ENCODE results near the gene LDB2.

DNA sequence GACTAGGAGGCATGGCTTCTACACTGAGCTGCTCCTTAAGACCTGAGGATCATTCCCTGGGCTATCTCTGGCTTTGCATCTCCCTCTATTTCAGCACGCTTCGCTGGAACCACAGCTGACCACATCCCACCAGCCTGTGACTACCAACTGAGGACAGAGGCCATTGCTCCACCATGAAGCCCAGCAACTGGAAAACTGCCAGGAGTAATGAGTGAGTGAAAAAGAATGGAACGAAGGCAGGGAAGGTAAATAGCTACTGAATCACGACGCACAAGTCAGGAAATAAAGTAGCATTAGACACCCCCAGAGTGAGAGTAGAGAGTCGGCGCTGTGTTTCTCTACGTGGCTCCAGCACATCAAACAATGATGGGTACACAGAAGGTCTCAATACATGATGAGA lies 314.7 kb downstream of the LDB2 start:
- TF ChIP-seq CTCF (IDR thresholded peaks at IDR 0.05; ENCODE audit: control extremely low read depth in 1 of 3, insufficient read depth in 1 of 3, low read depth in 1 of 3, low read length in 3 of 3) (no peak), EP300 (IDR thresholded peaks at IDR 0.05; ENCODE audit: borderline replicate concordance in 1 of 2, low read depth in 2 of 2, low read length in 2 of 2) (no peak), RXRA (IDR thresholded peaks at IDR 0.05; ENCODE audit: insufficient read depth, low read depth, low read length) (no peak), JUN (IDR thresholded peaks at IDR 0.05; ENCODE audit: low read depth, low read length) (no peak), RAD21 (IDR thresholded peaks at IDR 0.05 in 1 of 2, conservative IDR thresholded peaks at IDR 0.05 in 1 of 2; ENCODE audit: low read depth in 2 of 2, low read length in 2 of 2) (no peak), SP1 (IDR thresholded peaks at IDR 0.05; ENCODE audit: low read depth, low read length) (no peak), EZH2 (IDR thresholded peaks at IDR 0.05; ENCODE audit: low read depth, low read length, severe bottlenecking) (no peak), PHF8 (conservative IDR thresholded peaks at IDR 0.05; ENCODE audit: low read depth, low read length) (no peak), POLR2AphosphoS5 (IDR thresholded peaks at IDR 0.05; ENCODE audit: low read depth, low read length) (no peak), SAP30 (IDR thresholded peaks at IDR 0.05; ENCODE audit: insufficient read depth, insufficient replicate concordance, low read length) (no peak), CEBPB (IDR thresholded peaks at IDR 0.05; ENCODE audit: low read depth, low read length) (no peak), HDAC2 (IDR thresholded peaks at IDR 0.05; ENCODE audit: borderline replicate concordance in 1 of 2, low read depth in 2 of 2, low read length in 2 of 2) (no peak), SP2 (IDR thresholded peaks at IDR 0.05; ENCODE audit: low read length) (no peak)

Data from H1 (cell line).